GM21515 (cell line): ENCODE data around the gene TBCA.

ENCODE experiments used
- ATAC-seq: cut with Tn5 transposase; IDR thresholded peaks from one replicate; pipeline ENCODE4 v1.9.1; 2021; ENCODE audit not compliant: unreplicated experiment

Gene TBCA

GRCh38 chr5:77643654-77644370, 132.3 kb downstream of the TBCA start:
- ATAC-seq = no peak

DNA sequence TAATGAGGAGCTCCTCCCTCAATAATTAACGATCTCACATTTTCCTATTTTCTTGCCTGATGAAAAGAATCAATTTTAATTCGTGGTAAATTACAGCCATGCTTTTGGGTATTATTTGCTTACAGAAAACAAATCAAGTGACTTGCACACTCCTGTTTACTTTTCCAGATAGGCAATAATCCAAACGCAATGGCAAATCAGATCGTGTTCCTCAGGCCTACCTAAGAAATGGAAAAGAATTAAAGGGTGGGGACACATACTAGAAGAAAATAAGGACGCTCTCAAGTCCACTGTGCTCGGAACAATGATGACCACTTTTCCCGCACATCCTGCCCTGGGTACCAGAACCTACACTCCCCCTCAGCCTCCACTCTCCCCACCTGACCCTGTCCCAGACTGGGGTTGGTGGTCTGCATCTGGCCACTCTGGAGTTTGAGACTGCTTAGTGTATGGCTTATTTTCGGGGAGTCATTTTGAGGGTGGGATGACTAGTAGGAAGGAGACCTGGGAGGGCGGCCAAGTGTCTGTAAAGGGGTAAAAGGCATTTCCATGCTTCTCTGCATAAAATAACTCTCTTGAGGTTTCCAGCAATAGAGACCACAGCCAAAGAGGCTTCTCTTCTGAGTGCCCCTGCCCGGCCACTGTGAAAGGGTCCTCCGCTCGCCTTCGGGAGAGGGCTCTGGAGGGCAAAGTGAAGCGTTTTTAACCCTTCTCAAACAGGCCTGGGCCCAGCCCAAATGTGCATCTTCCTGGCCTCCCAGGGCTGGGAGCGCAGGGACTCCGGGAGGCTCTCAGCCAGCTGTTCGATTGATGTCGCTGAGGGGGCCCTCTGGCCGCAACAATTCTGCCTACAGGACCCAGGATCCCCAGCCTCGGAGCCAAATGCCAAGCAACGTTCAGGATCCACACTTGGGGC, 133.1 kb downstream of the TBCA start:
- no peak for ATAC-seq

DNA sequence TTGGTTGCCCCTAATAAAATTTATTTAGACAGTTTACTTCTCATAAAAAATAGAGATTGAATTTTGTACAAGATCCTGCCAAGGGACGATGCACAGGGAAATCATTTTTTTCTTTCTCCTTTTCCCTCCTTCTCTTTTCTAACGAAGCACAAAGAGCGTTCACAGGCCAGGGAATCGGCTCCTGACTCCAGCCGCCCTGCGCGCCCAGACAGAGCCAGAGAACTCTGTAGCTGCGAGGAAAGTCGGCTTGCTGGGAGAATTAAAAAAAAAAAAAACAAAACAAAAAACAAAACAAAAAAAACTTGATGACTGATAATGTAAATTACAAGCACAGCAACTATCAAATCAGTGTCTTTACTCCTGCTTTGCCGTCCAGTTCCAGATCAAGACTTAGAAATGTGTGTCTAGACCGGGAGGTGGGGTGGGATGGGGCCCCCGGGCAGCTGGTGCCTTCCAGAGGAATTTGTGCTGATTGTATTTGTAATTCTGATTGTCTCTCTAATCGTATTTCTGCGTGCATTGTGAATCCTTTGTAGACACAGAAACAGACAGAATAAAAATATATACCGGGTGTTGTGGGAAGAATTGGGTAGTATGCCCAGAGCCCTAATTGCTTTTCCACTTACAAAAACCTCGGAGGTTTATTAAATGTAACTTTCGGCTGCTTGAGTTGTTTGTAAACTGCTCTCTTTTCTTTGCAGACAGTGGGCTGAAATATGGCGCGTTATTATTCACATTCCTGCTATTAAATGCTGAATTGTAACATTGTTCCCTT, 134.0 kb downstream of the TBCA start:
- ATAC-seq = no peak

GRCh38 chr5:77641397-77641943, 134.7 kb downstream of the TBCA start:
- ATAC-seq = no peak
